Erythroblast (primary cell): ENCODE data around the gene ZNF862.

Experiments
- GATA1 ChIP-seq: IDR thresholded peaks from 2 replicates; pipeline ENCODE4 v1.6.1; 2011; ENCODE audit warnings: low read depth, mild to moderate bottlenecking, control low read depth, low read length, moderate library complexity
- POLR2A ChIP-seq: IDR thresholded peaks from 2 replicates; pipeline ENCODE4 v1.6.1; 2011; ENCODE audit warnings: mild to moderate bottlenecking, low read length

DNA sequence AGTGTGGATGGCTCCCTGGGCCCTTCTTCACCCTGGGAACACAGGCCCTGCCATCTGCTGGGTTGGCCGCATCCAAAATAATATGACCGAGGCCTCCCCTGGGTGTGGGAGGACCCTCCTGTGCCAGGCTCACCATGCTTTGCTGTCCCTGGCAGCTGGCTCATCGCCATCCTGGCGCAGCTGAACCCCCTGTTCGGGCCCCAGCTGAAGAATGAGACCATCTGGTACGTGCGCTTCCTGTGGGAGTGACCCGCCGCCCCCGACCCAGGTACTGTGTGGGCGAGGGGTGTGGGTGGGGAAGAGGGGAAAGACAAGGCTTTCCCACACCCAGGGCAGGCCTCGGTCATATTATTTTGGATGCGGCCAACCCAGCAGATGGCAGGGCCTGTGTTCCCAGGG lies 40.3 kb downstream of the ZNF862 start:
- TF ChIP-seq POLR2A, result no peak
- no peak for TF ChIP-seq GATA1
